ACHN (cell line): ENCODE data around the gene ANKRD17.
"Not testable (repeated sequence)": the region's sequence is repeated elsewhere in the genome, so short reads cannot be mapped to it uniquely, and the experiment has no call there.

Source experiments
- DNase-seq: peaks from one replicate; pipeline ENCODE4 v3.0.0-alpha.2; 2015
- in situ Hi-C: cut with HindIII; loops from 2 replicates; pipeline ENCODE4 v1.10.0; 2017; ENCODE audit warnings: low sequenced_read_pairs, low pct_ligation_motif_present, low pct_unique_long_range_greater_than_20kb

Gene ANKRD17

DNA sequence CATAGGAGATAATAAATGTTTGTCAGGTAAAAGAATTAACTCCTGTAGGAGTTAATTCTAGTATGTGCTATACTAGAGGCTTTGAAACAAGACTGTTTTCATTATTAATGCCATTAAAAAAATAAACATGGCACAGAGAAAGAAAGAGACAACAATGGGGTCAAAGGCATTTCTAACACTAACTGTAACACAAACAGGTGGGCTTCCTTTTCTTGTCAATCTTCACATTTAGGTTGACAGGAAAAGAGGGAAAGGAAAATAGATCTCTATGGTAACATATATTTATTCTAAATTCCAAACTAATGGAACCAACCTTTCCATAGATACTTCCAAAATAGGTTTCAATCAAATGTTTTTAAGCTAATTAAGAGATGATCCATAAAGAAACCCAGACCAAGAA, 9.8 kb downstream of the ANKRD17 start:
- in situ Hi-C loops = no loop called here

DNA sequence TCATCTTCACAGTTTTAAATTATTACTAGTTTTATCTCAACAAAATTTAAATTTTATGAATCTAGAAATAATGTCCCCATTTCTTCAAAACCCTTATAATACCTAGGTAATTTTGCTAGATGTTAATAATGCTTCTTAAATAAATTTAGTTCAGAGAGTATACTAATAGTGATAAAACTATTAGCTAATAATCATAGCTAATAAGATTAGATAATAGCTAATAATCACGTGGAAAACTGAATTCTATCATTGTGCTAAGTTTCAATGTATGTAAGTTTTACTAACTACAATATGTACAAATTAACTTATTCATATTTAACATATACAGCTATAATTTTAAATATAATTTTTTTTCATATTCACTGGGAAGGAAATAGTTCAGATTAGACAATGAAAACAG, 10.2 kb downstream of the ANKRD17 start:
- DNase-seq = no peak
- in situ Hi-C loops = no loop called here

More for the DNA sequence above, 9.8 kb downstream of the ANKRD17 start:
- DNase-seq = no peak

DNA sequence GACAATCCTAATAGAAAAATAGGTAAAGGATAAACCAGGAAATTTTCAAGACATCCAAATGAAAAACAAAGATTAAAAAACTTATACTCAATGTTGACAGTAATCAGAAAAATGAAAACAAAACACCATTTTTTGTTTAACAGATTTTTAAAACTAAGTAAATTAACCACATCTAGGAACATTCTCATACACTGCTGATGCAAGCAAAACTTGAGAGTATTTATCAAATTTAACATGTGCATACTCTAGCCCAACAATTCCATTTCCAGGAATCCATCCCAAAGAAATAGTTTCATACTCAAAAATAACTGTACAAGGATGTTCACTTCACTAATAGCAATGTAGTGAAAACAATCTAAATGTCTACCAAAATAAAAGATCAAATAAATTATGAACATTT, 11.5 kb downstream of the ANKRD17 start:
- no peak for DNase-seq
- in situ Hi-C loops = no loop called here

DNA sequence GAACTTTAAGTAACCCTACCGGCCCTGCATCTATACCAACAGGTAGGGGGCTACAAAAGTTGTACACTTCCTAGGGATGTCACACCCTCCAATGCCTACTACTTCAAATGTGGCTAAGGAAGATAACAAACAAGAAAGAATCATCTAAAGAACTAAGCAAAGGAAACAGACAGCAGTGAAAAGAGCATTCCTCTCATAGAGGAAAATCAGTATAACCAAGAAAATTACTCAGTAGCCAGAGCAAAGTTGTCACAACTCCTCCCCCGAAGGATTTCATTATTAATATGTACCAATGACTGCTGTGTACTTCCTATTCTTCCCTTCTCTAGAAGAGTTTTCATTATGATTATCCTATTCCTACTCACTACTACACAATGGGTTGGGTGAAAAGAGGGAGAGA, 12.6 kb downstream of the ANKRD17 start:
- in situ Hi-C loops = no loop called here

DNA sequence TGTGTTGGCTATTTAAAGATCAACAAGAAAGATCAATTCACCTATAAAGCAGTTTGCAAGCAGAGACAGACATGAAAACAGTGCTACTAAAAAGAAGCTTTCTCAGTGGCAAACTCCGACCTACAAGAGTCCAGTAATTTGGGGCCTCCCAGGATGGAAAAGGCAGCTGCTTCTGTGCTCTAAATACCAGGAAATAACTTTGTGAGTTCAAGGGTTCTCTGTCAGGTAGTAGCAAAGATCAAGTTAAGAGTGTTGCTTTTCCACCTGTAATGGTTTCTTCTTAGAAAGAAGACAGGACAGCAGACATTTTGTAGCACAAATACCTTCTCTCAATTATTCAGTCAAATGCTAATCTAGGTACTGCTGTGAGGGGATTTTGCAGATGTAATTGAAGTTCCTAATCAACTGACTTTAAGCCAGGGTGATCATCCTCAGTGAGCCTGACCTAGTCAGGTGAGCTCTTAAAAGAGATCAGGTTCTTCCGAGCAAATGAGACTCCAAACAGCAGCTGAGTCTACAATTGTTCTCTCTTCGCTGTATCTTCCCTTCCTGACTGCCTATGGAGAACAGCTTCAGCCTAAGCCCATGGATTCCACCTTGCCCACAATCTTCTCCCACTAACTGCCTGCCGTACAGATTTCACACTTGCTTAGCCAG, 13.5 kb downstream of the ANKRD17 start:
- DNase-seq = no peak
- in situ Hi-C loops = no loop called here

More for the DNA sequence above, 12.6 kb downstream of the ANKRD17 start:
- no peak for DNase-seq

DNA sequence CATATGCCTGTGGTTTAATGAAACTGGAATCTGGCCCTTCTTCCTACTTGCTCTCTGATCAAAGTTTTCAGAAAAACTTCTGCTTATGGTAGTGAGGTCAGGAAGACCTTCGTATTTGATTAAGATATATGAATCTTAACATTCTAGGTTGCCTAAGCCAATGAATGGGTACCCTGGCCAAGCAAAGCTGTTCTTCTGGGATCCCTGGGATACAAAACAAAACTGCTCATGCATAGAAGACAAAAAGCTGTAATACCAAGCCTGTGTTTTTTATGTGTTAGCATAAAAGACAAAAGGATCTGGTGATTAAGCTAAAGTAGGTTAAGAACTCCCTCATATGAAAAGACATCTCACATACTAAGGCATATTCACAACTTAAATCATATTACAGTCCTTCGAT, 21.6 kb downstream of the ANKRD17 start:
- no peak for DNase-seq
- in situ Hi-C loops = no loop called here

DNA sequence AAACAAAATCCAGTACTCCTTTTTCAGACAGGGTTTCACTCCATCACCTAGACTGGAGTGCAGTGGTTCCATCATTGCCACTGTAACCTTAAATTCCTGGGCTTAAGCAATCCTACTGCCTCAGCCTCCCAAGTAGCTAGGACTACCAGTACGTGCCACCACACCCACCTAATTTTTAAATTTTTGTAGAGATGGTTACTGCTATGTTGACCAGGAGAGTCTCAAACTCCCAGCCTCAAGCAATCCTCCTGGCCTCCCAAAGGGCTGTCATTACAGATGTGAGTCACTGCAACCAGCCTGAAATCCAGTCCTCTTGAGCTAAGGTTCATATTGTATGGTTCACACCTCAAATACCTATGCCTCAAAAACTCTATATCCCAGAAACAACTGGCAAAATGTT, 22.4 kb downstream of the ANKRD17 start:
- DNase-seq = no peak
- in situ Hi-C loops = no loop called here

DNA sequence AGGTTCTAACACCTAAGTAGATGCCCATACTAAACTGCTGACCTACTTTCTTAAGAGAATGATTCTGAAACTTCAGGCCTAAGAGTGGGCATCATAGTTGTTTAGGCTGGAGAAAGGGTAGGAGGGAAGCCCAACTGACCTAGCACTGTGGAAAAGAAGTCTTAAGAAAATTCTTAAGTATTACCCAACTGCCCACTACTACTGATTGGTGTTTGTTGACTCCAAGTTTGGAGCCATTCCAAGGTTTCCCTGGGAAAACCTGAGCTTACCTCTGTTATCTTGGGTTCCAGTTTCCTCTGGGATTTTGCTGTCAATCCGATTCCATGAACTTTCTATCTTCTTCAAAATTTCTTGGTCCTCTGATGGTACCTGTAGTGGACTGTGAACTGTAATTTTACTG, 23.9 kb downstream of the ANKRD17 start:
- DNase-seq = no peak
- in situ Hi-C loops = no loop called here

DNA sequence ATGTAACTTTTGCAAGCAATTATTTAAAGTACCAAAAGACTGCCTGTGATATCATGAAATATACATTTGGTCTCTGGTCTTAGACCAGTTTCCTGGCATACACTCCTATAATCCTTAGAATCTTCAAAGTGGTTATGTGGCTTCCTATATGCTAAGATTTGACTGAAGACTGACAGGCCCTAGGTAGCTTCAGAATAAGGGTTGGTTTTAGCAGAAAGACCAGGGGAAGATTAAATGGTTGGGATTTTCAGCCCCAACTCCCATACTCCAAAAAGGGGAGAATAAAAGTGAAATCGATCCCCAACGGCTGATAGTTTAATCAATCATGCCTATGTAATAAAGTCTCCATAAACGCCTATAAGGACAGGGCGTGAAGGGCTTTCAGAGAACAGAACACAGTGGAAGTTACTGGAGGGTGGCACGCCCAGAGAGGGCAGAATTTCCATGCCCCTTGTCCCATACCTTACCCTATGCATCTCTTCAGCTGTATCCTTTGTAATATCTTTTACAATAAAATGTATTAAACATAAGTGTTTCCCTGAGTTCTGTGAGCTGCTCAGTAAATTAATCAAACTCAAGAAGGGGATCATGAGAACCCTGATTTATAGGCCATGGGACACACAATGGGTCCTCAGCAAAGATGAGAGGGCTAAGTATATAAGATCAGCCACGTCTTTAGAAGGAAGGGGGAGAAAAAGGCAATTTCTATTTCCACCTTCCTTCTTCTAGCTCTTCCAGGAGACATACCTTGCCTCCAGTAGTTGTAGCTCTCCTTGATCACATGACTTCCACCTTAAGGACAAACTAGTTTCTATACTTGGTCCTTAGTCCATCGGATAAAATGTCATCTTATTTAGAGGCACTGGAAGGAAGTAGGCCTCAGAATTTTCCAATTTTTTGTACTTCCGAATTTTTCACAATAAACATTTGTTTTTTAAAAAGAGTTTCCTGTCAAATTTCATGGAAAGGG, 26.8 kb downstream of the ANKRD17 start:
- no peak for DNase-seq
- in situ Hi-C loops = no loop called here

DNA sequence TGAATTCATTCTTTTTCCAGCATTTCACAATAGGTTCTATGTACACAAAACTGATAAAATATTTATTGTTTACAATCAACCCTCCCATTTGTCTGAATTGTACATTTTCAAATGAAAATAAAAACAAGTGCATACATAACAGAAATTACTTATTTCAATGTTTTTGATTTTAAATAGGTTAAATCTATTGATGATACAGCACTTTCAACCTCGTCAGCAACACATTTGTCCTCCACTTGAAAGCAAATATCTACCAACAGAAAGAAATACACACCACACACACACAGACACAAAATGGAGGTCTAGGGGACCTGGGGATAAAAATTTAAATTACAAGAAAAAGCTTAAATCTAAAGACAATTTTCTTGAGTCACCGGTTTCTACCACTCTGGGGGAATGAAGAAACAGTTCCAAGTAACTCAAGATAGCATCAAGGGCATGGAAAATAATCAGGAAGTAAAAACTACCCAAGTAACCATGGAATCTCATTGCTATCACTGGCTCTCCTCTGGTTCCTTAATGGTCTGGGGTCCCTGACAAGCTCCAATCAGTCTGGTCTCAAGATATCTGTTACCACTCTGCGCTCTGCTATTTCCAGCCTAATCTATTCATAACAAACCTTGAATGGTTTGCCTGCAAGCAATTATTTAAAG, 27.6 kb downstream of the ANKRD17 start:
- in situ Hi-C loops = no loop called here
- DNase-seq = no peak

DNA sequence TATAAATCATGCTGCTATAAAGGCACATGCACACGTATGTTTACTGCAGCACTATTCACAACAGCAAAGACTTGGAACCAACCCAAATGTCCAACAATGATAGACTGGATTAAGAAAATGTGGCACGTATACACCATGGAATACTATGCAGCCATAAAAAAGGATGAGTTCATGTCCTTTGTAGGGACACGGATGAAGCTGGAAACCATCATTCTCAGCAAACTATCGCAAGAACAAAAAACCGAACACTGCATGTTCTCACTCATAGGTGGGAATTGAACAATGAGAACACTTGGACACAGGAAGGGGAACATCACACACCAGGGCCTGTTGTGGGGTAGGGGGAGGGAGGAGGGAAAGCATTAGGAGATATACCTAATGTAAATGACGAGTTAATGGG, 29.8 kb downstream of the ANKRD17 start:
- in situ Hi-C loops, DNase-seq: not testable (repeated sequence)

DNA sequence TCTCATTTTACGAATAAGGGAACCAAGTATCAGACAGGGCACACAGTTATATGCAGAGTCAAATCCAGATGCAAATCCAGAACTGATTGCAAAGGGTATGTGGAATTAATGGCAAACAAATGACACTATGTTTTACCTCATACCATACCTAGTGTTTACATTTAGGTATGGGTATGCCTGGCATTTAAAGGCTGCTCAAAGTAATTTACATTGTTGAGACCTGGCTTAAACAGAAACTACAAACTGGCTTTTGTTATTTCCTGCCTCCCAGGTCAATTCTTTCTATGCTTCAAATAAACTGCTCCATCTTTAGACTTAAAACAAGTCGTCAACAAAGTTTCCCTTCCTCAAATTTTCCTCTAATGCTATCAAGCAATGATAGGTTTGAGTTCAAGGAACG, 33.7 kb downstream of the ANKRD17 start:
- DNase-seq = no peak
- in situ Hi-C loops = no loop called here

DNA sequence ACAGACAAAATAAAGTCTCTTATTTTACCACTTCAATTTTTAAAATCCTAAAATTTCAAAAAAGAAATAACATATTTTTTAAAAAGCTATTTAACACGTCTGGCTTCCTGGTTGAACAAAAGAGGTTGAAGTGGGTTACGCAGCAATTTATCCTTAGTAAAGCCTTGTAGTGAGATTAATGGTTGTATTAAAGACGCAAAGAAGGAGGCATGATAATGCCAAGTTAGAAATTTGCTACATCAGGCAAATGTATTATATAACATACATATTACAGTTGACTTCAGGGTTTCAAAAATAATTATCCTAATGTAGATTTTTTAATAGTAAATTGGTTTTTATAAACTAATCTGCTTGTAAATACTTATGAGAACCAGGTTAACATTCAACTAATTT, 35.3 kb downstream of the ANKRD17 start:
- in situ Hi-C loops = no loop called here
- DNase-seq = no peak

DNA sequence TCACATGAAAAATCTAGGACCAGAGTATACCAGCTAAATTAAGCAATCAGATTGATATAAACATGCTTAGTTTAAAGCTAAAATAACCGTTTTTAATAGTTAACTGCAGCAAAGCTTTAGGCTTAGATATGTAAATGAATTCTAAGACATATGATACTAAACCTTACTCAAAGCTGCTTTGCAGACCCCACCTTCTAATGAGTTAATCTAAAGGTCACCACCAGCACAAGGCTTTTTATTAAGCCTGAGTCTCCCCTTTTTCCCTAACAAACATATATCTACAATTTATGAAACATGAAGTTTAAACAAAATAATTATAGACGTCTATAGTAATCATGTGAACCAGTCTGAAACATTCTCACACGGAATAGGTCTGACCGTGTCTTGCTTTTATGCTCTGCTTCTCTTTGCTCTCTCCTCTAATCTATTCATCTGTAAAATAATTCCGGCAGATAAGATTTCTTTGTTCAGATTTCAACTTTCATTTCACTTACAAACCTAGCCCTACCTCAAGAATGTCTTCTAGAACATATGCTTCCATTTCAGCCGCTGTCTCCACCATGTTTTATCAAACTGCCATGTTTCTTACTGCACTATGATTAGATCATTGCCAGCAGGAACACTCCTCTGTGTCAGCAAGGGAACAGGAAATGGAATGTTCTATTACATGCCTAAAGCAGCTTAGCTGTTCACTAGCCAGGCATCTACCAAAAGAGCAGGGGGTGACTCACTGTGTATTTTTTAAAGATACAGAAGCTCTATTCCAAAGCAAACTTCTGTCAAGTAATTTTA, 35.9 kb downstream of the ANKRD17 start:
- DNase-seq = peak; percentile 94
- in situ Hi-C loops = no loop called here

DNA sequence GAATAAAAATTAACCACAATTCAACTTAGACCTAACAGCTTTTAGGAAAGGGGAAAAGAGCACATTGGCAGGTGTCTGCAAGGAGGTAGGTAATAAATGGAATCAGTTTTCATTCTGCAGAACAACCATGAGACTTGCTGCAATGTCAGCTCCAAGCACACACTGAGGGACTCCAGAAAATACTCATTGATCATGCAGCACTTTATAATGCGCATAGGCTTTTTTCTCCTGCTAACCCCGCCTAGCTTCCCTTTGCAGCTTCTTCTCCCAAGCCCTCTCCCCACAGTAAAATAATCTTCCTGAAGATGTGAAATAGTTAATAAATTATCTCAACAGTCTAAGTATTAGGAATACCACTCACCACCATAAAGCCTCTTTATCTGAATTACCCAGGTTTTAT, 36.9 kb downstream of the ANKRD17 start:
- in situ Hi-C loops = no loop called here
- no peak for DNase-seq

DNA sequence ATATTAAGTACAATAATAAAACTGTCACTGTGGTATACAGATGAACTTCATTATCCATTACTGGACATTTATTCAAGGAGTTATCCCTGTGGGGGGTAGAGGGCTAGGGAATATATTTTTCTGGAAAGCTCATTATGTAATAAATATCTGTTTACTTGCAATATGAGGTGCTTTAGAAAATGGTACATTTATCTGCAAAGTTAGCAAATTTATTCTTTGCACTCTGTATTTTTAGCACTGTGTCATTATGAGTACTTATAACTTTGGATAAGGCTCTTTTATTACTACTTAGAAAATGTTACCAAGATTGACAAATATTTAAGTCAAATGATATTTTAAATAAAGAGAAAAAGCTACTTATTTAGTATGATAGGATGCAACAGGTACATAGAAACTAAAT, 37.8 kb downstream of the ANKRD17 start:
- DNase-seq = no peak
- in situ Hi-C loops = no loop called here

DNA sequence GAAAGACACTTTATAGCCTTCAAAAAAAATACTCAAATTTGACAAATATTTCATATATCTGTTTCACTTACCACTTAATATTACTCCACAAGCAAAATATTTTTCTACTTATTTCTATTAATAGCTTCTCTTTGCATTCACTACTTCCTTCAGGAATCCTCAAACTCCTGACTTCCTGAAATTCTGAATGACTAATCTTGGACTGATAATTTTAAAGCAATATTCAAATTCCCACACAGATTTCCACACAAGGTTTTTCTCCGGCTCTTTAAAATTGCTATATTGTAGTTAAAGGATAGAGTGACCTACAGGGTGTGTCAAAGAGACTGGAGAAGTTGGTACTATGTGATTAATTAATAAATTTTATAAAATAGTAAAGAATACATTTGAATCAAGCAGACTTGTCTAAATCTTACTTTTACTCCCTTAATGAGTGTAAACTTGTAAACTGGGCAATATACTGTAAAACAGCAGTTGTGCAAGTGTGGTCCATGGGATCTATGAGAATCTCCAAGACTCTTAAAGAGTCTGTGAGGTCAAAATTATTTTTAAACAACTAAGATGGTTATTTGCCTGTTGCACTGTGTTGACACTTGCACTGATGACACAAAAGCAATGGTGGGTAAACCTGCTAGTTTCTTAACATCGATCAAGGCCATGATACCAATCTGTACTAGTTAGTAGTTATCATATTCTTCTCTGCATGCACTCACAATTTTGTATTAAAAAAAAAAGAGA, 44.5 kb downstream of the ANKRD17 start:
- DNase-seq = no peak
- in situ Hi-C loops = no loop called here
